ENCODE measurements around the gene CPNE6.

CPNE6 gene

DNA sequence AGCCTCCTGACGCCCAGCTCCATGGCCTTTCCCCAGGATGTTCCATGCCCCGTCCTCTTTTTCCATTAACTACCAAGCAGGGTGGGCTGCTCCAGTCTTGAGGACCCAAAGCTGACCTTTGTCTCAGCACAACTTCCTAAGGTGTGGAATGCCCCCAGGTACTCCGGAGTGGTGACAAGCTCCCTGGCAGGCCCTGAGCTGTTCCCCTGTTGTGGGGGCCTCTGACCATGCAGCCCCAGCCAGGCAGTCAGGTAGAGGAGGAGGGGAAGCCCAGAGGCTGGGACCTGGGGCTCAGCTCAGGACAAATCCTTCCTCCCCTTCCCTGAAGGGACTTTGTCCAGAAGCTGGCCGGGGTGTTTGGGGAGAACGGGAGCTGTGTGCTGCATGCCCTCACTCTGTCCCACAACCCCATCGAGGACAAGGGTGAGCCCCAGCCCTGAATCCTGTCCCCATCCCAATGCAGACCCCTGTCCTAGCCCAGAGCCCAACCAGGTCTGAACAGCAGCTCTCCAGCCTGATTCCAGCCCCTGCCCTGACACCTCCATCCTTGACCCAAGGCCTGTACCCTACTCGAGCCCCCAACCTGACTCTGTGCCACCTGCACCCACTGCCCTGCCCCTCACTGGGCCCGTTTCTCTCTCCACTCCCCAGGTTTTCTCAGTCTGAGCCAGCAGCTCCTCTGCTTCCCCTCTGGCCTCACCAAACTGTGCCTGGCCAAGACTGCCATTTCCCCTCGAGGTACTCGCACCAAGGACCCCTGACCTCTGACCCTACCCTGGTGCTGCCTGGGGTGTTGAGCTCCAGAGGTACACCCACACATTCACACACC, 15.2 kb upstream of the CPNE6 start:
- no peak for DNase-seq

DNA sequence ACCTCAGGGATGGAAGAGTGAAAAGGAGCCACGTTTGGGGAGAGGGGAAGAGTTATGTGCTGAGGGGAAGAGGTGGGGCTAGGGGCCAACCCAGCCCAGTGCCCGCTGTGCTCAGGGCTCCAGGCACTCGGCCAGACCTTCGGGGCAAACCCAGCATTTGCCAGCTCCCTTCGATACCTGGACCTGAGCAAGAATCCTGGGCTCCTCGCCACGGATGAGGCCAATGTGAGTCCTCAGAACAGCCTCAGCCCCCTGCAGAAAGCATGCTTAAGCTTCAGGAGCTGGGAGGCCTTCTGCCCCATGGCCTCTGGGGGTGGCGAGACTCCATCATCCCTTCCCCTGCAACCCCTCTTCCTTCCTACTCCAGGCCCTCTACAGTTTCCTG, 14.6 kb upstream of the CPNE6 start:
- no peak for DNase-seq

DNA sequence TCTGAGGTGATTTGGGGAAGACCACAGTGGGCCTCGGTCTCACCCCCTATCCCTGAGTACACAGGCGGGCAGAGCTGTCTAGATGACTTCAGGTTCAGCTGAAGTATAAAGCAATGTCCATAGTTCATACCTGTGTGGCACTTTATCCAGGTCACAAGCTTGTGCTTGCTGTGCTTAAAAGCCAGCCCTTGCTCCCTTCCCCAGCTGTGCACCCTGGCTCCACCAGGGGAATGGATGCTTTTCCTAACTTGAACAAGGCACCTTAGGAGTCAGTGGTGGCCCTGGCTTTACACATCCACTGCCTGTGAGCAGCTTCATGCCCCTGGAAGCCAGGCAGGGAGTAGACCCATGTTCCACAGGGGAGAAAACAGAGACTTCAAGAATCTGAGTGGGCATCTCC, 14.1 kb upstream of the CPNE6 start:
- no peak for DNase-seq

DNA sequence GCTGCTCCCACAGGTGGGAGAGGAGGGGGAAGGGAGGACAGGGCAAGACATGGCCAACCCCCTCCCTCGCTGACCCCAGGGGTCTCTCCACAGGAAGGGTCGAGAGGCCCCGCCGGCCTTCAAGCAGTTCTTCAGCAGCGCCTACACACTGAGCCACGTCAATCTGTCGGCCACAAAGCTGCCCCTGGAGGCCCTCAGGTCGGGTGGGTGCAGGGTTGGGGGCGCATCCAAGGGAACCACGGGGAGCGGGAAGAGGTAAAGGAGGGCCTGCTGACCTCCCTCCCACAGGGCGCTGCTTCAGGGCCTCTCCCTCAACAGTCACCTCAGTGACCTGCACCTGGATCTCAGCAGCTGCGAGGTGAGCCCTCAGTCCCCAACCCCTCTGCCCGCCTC, 13.5 kb upstream of the CPNE6 start:
- no peak for DNase-seq

DNA sequence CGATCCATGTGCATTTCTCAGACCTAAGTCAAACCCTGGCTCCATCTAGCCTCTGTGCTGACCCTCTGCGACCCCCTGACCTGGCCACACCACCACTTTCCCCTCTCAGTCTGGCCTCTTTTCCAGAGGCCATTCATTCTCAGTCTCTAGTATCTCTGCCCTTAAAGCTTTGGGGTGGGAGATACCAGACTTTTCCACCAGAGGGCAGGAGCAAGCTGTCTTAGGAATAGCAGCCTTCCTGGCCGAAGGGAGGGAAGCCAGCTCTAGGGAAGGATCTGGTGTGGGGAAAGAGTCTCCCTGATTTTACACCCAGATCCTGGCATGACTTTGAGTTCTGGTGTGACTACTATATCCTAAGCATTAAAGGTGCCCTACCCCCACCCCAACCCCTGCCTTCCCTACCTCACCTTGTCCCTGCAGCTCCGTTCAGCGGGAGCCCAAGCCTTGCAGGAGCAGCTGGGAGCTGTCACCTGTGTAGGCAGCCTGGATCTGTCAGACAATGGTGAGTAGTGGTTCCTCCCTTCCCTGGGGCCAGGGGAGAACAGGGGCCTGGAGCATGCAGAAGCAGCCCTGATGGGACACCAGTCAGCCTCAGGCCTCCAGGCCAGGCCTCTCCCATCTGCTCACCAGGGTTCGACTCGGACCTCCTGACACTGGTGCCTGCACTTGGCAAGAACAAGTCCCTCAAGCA, 13.0 kb upstream of the CPNE6 start:
- no peak for DNase-seq

DNA sequence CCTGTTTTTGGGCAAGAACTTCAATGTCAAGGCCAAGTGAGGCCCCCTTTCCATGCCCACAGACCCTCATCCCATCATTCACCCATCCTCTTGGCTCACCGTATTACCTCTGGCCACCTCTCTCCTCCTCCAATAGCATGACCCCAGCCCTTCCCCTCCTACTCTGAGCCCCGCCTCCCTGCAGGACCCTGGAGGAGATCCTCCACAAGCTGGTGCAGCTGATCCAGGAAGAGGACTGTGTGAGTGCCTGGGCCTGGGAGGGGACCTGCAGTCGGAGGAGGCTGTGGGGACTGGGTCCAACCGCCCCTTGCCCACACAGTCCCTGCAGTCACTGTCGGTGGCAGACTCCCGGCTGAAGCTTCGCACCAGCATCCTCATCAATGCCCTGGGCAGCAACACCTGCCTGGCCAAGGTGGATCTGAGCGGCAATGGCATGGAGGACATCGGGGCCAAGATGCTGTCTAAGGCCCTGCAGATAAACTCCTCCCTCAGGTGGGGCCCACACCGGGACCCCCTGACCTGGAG, 12.3 kb upstream of the CPNE6 start:
- no peak for DNase-seq

DNA sequence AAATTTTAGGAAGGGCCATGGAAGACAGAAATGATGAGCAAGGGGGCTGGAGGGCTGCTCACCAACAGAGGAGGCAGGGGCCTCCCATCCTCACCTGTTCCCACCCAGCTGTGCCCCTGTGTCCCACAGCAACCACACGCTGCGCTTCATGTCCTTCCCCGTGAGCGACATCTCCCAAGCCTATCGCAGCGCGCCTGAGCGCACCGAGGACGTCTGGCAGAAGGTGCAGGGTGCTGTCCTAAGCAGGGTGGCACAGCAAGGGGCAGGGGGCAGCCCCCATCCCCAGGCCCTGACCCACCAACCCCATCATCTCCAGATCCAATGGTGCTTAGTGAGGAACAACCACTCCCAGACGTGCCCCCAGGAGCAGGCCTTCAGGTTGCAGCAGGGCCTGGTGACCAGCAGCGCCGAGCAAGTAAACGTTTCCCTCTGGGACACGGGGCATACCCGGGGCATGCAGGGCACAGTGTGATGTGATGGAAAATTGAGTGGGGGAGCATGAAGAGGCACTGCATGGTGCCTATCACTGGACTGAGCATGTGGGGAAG, 11.4 kb upstream of the CPNE6 start:
- no peak for DNase-seq

DNA sequence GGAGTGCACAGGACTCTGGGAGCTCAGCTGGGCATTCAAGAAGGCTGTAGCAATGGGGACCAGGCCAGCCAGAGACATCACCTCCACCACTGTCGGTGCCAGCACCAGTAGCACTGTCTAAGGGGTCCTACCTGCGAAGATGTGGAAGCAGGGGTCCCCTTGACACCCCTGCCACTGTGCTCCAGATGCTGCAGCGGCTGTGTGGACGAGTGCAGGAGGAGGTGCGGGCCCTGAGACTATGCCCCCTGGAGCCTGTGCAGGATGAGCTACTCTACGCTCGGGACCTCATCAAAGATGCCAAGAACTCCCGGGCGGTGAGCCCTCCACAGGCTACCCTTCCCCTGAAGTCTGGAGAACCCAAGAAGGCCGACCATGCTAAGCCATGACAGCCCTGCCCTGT, 10.9 kb upstream of the CPNE6 start:
- DNase-seq, result no peak

DNA sequence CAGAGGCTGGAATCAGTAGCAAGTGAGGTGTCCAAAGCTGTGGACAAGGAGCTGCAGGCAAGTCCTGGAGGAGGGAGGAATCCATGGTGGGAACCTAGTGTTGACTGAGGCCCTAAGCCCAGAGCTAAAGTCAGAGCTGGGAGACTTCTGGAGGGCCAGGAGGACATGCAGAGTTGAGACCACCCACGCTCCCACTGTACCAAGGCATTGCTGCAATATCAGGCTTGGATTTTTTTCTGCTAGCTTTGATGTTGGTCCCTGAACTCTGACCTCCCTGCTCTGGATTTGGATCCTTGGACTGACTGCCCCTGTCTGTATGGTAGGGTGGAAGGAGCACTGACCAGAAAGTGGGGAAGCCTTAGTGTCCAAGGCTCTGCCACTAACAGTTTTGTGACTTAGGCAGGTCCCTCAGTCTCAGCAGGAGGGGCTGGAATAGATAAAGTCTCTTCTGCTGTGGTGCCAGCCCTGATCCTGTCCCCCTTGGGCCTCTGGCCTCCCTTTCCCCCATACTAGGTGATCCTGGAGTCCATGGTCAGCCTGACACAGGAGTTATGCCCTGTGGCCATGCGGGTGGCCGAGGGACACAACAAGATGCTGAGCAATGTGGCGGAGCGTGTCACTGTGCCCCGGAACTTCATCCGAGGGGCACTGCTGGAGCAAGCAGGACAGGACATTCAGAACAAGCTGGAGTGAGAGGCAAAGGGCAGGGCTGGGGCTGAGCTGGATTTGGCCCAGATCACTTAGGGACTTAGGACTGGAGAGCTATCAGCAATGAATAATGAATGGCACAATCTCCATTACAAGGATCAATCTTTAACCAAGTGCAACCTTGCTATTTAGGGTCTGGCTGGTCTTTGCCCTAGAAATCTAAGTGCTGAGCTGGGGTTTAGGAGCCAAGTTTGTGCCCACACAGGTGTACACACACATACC, 10.1 kb upstream of the CPNE6 start:
- no peak for DNase-seq

DNA sequence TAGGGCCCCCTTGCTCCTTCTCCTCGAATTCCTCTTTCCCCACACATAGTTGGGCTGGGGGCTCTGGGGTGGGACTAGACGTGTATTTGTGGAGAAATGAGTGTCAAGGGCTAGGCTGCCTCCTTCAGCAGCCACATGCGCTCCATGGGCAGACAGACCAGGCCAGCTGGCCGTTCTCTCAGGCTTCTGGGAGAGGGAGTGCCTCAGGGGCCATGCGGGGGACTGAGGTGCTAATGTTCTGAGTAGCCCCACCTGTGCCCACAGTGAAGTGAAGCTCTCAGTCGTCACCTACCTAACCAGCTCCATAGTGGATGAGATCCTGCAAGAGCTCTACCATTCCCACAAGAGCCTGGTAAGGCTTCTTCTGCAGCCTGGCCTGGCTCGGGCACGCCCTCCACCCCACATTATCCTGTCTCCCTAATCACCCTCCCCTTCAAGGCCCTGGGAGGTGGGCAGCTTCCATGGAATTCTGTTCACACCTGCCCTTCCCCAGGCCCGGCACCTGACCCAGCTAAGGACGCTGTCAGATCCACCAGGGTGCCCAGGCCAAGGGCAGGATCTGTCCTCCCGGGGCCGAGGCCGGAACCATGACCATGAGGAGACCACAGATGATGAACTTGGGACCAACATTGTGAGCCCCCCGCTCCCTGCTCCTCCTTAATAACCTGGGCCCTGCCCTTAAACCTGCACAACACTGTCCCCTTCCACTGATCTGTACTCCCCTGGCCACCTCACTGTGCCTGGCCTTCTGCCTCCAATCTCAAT, 9.0 kb upstream of the CPNE6 start:
- no peak for DNase-seq

DNA sequence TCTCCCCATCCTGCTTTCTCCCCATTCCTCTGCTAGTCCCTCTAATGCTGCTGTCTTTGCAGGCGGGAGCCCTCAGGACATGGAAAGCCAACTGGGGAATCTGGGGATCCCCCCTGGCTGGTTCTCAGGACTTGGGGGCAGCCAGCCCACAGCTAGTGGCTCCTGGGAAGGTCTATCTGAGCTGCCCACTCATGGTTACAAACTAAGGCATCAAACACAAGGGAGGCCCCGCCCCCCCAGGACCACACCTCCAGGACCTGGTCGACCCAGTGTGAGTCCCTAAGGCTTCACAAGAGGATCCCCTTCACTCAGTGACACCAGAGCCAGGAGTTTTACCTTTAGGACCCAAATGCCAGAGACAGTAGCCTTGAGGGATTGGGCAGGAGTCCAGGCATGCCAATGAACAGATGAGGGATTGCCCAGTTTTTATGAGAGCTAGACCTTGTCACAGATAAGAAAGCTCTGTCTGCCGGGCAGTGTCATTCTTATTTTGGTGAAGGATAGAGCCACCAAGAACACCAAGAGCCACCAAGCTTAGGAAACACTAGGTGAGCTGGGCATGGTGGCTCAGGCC, 8.0 kb upstream of the CPNE6 start:
- no peak for DNase-seq

DNA sequence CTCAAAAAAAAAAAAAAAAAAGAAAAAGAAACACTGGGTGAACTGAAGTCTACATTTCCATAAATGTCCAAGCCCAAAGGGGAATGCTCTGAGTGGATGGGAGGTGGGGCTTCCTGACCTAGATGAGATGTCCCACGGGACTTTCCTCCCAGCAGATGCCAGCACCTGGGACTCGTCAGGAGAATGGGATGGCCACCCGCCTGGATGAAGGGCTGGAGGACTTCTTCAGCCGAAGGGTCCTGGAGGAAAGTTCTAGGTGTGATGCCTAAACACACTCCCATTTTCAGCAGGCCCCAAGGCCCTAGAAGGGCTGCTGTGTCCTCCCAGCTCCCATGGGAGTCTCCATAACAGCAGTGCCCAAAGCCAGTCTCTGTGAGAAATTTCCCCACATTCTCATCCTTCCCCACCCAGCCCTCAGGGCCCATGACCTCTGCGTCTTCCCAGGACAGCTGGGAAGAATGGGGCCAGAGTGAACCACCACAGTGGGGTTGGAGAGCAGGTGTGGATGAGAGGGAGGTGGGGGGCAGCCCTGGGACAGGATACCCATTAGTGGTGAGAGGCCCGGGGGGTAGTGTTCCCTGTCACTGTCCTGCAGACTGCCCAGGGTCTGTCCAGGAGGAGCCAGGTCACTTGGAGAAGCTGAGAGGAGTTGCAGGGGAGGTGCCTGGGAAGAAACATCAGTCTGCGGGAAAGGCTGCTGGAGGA, 7.1 kb upstream of the CPNE6 start:
- no peak for DNase-seq

DNA sequence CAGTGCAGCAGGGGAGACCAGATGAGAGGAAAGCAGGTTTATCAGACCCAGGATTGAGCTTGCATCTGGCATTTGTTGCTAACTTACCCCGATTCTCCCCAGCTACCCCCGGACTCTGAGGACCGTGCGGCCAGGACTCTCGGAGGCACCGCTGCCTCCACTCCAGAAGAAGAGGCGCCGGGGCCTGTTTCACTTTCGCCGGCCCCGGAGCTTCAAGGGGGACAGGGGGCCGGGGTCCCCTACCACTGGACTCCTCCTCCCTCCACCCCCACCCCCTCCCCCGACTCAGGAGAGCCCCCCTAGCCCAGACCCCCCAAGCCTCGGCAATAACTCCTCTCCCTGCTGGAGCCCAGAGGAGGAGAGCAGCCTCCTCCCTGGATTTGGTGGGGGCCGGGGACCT, 6.5 kb upstream of the CPNE6 start:
- no peak for DNase-seq

DNA sequence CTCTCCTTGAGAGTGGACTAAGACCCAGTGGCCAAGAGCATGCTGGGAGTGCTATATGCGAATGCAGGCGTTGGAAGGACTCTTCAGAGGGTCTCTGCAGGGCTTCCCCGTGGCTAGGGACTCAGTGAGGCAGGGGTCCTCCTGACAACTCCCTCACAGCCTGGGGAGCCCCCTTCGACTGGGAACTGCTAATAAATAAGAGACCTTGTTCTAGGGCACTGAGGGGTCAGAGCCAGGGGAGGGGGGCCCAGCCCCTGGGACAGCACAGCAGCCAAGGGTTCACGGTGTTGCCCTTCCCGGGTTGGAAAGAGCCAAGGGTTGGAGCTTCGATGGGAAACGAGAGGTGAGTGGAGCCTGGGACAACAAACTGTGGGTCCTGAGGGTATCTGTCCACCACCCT, 6.0 kb upstream of the CPNE6 start:
- DNase-seq, result no peak

DNA sequence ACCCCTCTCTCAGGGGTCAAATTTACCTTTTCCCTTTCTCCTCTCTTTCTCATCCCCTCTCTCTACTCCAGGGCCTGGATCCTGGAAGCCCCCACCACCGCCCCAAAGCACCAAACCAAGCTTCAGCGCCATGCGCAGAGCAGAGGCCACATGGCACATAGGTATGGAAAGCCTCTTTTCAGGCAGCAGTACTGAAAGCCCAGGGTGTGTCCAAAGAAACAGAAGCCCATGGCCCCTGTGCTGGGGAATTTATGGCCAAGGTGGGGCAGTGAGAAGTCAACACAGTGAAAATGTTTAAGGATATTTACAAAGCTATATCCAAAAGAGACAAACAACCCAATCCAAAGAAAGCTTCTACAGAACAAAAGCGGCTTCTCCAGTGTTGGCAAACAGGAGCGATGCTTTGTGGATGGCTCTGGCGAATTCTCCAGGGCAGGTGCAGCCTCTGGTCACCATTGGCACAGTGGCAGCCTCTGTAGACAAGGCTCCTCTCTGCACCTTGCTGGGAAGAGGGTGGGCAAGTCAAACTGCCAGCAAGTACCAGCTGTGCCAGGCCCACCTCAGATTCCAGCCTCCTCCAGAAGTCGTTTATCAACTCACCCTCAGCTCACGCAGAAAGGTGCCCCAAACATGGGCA, 4.7 kb upstream of the CPNE6 start:
- no peak for DNase-seq

DNA sequence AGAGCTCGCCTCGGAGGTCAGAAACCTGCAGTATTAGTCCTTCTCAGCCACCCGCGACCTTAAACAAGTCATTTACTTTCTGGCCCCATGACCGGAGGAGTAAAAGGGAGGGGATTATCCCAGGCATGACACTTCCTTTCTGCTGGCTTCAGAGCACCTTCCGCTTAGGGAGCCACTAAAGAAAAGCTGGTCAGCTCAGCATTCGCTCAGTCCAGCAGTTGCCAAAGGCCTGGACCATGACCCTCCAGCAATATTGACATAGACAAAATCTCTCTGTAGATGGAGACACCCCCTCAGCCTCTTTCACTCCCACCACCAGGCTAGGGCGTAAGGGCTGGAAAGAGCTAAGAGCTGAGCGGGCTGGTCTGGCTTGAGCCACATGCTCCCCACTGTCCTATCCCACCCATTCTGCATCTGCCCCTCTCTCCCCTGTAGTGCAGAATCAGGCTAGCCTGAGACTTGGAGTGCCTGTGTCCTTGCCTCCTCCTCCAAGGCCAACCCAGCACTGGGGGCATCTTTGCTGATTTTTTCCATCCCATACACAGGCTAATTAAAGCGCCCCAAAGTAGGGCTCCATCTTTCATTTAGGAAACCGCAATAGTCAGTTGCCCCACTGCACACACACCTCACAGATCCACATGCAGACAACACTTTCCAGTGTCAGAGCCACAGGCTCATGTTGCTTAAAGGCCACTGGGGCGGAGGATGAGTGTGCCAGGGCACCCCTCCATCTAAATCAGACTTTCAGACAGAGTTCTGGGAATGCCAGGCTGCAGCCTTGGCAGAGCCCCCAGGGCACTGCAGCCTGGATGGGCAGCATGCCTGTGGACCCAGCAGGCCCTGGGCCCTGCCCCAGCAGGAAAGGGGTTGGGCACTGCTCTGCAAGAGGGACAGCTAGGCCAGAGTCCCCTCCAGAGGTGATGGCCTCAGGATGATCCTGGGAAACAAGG, 4.0 kb upstream of the CPNE6 start:
- DNase-seq, result no peak

DNA sequence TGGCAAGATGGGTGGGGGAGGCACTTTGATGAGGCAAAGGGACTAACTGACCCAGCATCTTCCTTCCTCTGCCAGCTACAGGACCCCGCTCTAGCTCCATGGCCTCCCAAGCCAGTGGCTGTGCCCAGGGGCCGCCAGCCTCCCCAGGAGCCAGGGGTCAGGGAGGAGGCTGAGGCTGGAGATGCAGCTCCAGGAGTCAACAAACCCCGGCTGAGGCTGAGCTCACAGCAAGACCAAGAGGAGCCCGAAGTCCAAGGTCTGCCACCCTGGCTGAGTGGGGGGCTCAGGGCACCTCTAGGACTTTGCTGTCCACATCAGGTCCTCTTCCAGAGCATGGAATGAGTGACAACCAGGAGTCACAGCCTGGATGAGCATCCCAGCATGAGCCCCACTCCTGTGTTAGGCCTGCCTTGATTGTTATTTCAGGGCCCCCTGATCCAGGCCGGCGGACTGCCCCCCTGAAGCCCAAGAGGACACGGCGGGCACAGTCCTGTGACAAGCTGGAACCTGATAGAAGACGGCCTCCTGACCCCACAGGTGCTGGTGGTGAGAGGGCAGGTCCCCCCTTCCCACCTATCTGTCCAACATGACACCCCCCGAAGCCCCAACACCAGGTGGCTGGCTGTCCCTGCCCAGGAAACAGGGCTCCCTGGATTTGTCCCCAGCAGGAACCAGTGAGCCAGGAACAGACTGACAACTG, 2.5 kb upstream of the CPNE6 start:
- DNase-seq, result no peak

DNA sequence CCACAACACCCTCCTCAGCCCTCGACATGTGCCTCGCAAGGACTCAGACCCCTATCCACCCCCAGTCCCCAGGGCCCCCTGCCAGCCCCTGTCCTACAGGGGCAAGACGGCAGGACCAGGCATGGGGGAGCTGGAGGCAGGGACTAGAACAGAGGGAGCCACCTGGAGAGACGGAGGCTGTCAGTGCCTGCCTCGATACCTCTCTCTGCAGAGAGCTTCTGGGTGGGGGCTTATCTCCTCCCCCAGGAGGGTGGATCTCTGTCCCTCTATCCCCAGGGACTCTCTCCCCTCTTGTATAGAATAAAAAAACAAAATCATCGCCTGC, 2.0 kb upstream of the CPNE6 start:
- DNase-seq, result no peak

Data from NCI-H187 (cell line).